Measurements from ENCODE around the gene TMEM183A.

DNA sequence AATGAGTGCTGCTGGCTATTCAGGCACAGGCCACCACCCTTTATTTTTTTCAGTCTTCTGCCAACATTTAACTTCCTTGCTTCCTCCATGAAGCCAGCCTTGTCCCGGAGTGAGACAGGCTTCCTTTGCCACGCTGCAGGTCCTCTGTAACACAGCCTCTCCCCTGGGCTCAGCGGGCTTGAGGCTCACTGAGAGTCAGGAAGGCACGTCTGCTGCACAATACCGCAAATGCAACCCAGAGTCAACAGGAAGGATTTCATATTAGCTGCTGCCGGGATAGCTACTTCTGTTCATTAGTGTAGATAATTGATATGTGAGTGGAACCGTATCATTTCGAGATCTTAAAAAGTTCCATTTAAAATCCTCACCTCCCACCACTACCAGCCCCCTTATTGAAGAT, 56.1 kb downstream of the TMEM183A start:
- TF ChIP-seq, protein P1, sequence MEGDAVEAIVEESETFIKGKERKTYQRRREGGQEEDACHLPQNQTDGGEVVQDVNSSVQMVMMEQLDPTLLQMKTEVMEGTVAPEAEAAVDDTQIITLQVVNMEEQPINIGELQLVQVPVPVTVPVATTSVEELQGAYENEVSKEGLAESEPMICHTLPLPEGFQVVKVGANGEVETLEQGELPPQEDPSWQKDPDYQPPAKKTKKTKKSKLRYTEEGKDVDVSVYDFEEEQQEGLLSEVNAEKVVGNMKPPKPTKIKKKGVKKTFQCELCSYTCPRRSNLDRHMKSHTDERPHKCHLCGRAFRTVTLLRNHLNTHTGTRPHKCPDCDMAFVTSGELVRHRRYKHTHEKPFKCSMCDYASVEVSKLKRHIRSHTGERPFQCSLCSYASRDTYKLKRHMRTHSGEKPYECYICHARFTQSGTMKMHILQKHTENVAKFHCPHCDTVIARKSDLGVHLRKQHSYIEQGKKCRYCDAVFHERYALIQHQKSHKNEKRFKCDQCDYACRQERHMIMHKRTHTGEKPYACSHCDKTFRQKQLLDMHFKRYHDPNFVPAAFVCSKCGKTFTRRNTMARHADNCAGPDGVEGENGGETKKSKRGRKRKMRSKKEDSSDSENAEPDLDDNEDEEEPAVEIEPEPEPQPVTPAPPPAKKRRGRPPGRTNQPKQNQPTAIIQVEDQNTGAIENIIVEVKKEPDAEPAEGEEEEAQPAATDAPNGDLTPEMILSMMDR (IDR thresholded peaks at IDR 0.05; ENCODE audit: low read length), result no peak
- TF ChIP-seq EZH2 (IDR thresholded peaks at IDR 0.05; ENCODE audit: borderline replicate concordance, low read length), result no peak
